Fibroblast of skin of back (primary cell): ENCODE measurements around the gene ZRANB3.
A peak's percentile ranks its signal among the peaks of the same experiment; 100 is the strongest.
"Not testable (repeated sequence)": the region's sequence is repeated elsewhere in the genome, so short reads cannot be mapped to it uniquely, and the experiment has no call there.

Experiments
- DNase-seq: peaks from one replicate; pipeline ENCODE4 v3.0.0-alpha.2; 2013

Gene ZRANB3

DNA sequence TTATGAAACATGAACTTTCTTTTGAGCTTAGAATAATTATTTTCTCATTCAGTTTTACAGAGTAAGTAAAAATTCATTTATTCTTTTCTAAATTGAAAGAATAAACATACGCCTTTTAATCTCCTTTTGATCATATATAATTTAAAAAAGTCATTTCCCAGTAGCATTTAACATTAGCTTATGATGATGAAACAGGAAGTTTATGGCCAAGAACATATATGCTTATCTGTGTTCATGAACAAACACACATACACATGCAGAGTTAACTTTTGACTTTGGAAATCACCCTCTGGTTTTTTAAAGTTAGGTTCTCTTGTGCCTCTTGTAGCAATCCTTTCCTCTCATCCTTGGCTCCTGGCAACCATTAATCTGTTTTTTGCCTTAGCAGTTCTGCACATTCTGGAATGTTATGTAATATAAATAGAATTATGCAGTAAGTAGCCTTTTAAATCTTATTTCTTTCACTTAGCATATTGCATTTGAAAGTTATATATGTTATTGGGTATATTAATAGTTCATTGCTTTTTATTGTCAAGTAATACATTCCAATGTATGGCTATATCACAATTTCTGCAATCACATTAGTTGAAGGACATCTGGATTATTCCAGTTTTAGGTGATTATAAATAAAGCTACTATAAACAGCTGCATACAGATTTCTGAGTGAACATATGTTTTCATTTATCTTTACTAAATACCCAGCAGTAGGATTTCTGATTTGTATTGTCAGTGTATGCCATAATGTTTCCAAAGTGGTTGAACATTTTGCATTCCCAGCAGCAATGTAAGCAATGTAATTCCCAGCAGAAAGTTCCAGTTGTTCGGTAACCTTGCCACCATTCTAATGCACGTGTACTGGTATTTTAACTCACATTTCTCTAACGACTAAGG lies 210.3 kb downstream of the ZRANB3 start:
- no peak for DNase-seq

- no peak for DNase-seq
Observed at GRCh38 chr2:135318808-135319207, 212.2 kb downstream of the ZRANB3 start.

DNA sequence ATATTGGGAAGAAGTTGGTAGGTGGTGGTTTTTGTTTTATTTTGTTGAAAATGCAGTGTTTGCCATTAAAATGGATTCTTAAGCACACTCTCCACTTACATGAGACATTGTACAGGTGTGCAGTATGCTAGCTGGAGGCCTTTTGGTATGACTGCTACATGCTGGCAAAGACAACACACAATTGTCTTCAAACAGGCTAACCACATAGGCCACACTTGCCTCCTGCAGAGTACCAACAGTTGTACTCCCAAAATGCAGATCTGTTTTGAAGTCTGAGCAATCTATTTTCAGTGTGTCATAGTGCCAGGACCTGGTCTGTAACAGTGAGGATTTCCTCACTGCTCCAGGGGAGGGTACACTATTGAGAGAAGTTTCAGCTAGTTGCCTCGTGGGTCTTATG lies 213.6 kb downstream of the ZRANB3 start:
- DNase-seq: no peak

- DNase-seq: no peak
Observed at GRCh38 chr2:135311962-135312361, 219.1 kb downstream of the ZRANB3 start.

DNA sequence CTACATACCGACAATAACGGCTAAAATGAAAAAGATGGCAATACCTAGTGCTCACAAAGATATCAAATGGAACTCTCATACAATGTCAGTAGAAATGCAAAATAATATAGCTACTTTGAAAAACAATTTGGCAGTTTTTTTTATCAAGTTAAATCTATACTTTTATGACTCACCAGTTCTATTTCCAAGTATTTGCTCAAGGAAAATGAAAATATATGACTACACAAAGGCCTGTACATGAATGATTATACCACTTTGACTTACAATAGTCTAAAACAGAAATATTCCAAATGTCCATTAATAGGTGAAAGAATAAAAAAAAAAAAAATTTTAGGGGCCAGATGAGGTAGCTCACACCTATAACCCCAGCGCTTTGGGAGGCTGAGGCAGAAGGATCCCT lies 219.8 kb downstream of the ZRANB3 start:
- no peak for DNase-seq

GRCh38 chr2:135304694-135305093 lies 226.3 kb downstream of the ZRANB3 start:
- no peak for DNase-seq

- DNase-seq: peak; percentile 29
Observed at GRCh38 chr2:135299658-135300244, 231.3 kb downstream of the ZRANB3 start.

GRCh38 chr2:135299165-135299564 lies 231.9 kb downstream of the ZRANB3 start:
- no peak for DNase-seq

GRCh38 chr2:135287121-135287520 lies 243.9 kb downstream of the ZRANB3 start:
- not testable (repeated sequence) for DNase-seq

- no peak for DNase-seq
Observed at GRCh38 chr2:135285391-135285790, 245.6 kb downstream of the ZRANB3 start.

- DNase-seq: no peak
Observed at GRCh38 chr2:135281379-135281778, 249.6 kb downstream of the ZRANB3 start.

- no peak for DNase-seq
Observed at GRCh38 chr2:135279209-135279608, 251.8 kb downstream of the ZRANB3 start.

- no peak for DNase-seq
Observed at GRCh38 chr2:135276525-135276924, 254.5 kb downstream of the ZRANB3 start.

- no peak for DNase-seq
Observed at GRCh38 chr2:135271006-135271405, 260.0 kb downstream of the ZRANB3 start.

GRCh38 chr2:135265960-135266490 lies 265.0 kb downstream of the ZRANB3 start:
- no peak for DNase-seq

DNA sequence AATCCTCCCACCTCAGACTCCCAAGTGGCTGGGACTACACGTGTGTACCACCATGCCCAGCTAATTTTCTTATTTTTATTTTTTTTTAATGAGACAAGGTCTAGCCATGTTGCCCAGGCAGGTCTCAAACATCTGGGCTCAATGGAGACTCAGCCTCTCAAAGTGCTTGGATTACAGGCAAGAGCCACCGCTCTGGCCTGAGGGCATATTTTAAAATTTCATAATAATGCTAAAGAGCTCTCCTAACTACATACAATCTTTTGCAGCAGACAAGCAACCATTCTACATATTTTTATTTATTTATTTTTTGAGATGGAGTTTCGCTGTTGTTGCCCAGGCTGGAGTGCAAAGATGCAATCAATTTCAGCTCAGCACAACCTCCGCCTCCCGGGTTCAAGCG lies 271.9 kb downstream of the ZRANB3 start:
- no peak for DNase-seq

DNA sequence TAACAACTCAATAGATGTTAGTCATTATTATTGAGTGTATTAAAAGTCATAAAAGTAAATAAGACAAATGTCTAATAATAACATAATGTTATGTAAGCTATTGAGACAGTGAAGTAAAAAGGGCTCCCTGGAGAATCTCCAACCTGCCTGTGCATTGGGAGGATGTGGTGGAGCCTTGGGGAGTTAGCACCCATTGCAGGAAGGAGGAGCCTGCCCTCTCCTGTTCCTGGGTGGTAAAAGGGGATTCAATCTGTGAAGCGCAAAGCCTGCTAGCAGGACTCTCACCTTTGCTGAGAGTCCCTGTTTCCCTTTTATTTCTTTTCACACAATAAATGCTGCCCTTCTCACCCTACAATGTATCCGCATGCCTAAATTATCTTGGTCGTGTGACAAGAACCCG lies 272.8 kb downstream of the ZRANB3 start:
- DNase-seq: peak; percentile 1

- peak; percentile 60 for DNase-seq
Observed at GRCh38 chr2:135257383-135258090, 273.5 kb downstream of the ZRANB3 start.

- DNase-seq: peak; percentile 20
Observed at GRCh38 chr2:135256531-135257260, 274.3 kb downstream of the ZRANB3 start.

GRCh38 chr2:135255208-135255607 lies 275.8 kb downstream of the ZRANB3 start:
- DNase-seq: no peak

DNA sequence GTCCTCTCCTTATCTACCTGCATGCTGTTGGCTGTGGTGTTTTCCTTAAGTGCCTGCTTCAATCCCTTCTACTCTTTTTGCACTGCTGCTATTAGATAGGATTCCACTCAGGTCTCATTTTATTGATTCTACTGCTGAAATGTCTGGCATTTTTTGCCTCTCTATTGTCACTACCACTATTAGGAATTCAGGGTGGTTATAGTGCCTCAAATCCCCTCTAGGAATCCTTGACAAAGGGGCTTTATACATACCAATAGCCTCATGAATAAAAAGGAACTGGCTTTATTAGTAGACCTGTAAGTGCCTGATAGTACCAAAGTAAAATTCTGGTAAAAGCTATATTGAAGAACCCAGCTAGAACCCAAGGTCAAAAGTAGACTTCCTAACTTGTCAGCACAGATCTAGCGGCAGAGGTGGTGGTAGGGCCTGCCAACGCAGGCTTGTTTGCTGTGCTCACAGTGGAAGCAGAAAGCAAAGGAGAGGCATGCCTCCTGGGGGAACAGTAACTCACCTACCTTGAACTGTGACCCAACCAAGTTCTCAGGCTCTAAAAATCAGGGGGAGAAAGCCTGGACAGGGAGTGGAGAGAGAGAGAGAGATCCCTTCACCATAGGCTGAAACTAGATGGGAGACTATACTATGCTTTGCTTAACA lies 278.1 kb downstream of the ZRANB3 start:
- DNase-seq: no peak

DNA sequence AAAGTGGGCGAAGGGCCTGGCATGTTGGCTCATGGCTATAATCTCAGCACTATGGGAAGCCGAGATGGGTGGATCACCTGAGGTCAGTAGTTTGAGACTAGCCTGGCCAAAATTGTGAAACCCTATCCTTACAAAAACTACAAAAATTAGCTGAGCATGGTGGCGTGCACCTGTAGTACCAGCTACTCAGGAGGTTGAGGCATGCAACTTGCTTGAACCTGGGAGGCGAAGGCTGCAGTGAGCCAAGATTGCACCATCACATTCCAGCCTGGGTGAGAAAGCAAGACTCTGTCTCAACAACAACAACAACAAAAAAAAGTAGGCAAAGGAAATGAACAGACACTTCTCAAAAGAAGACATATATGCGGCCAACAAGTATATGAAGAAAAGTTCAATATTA lies 282.4 kb downstream of the ZRANB3 start:
- DNase-seq: no peak
